Astrocyte (in vitro differentiated cells and primary cell): ENCODE results near the gene PATJ.

Experiments used
- CTCF ChIP-seq: IDR thresholded peaks from 2 replicates; pipeline ENCODE4 v1.5.1; 2011; ENCODE audit warnings: low read depth, mild to moderate bottlenecking, inconsistent platforms, low read length, moderate library complexity; ENCODE audit not compliant: insufficient read depth
- EZH2 ChIP-seq: IDR thresholded peaks from 2 replicates; pipeline ENCODE4 v1.6.1; 2012; ENCODE audit warnings: mild to moderate bottlenecking, low read length, inconsistent platforms; ENCODE audit not compliant: insufficient read depth

DNA sequence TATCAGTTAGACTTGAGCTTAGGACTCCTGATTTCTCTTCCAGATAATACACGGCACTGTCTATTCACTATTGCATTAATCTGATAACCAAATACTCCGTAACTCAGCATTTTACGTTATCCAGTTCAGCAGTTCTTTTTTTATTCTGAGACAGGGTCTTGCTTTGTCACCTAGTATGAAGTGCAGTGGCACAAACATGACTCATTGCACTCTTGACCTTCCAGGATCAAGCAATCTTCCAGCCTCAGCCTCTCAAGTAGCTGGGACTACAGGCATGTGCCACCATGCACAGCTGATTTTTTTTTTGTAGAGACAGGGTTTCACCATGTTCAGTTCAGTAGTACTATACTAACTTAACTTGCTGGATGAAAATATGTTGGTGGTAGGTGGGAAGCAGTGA is 156.4 kb downstream of the PATJ start:
- TF ChIP-seq CTCF: no peak
- TF ChIP-seq EZH2: no peak
